NCI-H82 treated with DMSO at 0.1 percent for 48 hours (cell line): ENCODE results near the gene FAM83B.
"Not testable (repeated sequence)": the region's sequence is repeated elsewhere in the genome, so short reads cannot be mapped to it uniquely, and the experiment has no call there.

Experiments used
- DNase-seq: peaks from one replicate; lab custom pipeline; 2025; ENCODE audit not compliant: unreplicated experiment; lab: John Stamatoyannopoulos, UW

The FAM83B gene

GRCh38 chr6:54970337-54970736 lies 123.8 kb downstream of the FAM83B start:
- DNase-seq, result no peak

GRCh38 chr6:54971825-54972224 lies 125.3 kb downstream of the FAM83B start:
- no peak for DNase-seq

- not testable (repeated sequence) for DNase-seq
Measured at GRCh38 chr6:54979161-54979560, 132.6 kb downstream of the FAM83B start.

GRCh38 chr6:54980511-54981275 lies 134.1 kb downstream of the FAM83B start:
- DNase-seq, result no peak

GRCh38 chr6:54981276-54981609 lies 134.7 kb downstream of the FAM83B start:
- no peak for DNase-seq

- DNase-seq, result no peak
Measured at GRCh38 chr6:54981647-54982046, 135.1 kb downstream of the FAM83B start.

GRCh38 chr6:54987633-54988290 lies 141.2 kb downstream of the FAM83B start:
- DNase-seq, result no peak

GRCh38 chr6:54988576-54988975 lies 142.0 kb downstream of the FAM83B start:
- no peak for DNase-seq

- no peak for DNase-seq
Measured at GRCh38 chr6:54990001-54990400, 143.4 kb downstream of the FAM83B start.
